Liver (tissue), 9 donors: ENCODE results near the gene RAD51B. TPM values are rescaled to one million over a fixed set of nuclear protein-coding genes. Genes with fewer than 3 reads are reported as not detected.
"Not testable (repeated sequence)": the region's sequence is repeated elsewhere in the genome, so short reads cannot be mapped to it uniquely, and the experiment has no call there.

ENCODE experiments used
- DNase-seq: peaks from one replicate; pipeline ENCODE4 v3.0.0-alpha.2; 2017; ENCODE audit warnings: low spot score
- H3K27ac ChIP-seq, 2 donors: one replicate each; pipeline ENCODE4 v1.7.0; 2013; ENCODE audit warnings: inconsistent platforms in 2 of 2, low read length in 2 of 2, control low read depth in 1 of 2, low read depth in 1 of 2, mild to moderate bottlenecking in 1 of 2
- H3K27me3 ChIP-seq, 4 donors: one replicate each; pipeline versions ENCODE4 v1.6.1 to v1.7.0; 2013; ENCODE audit warnings: low read length in 3 of 4, inconsistent platforms in 1 of 4, mild to moderate bottlenecking in 1 of 4, moderate library complexity in 1 of 4; ENCODE audit not compliant: control insufficient read depth in 4 of 4, insufficient read depth in 4 of 4
- H3K36me3 ChIP-seq, 4 donors: one replicate each; pipeline versions ENCODE4 v1.6.1 to v1.7.0; 2013; ENCODE audit warnings: low read length in 3 of 4, mild to moderate bottlenecking in 3 of 4, low read depth in 1 of 4, moderate library complexity in 1 of 4; ENCODE audit not compliant: control insufficient read depth in 4 of 4, insufficient read depth in 3 of 4
- H3K4me1 ChIP-seq, 4 donors: one replicate each; pipeline versions ENCODE4 v1.6.1 to v1.7.0; 2013; ENCODE audit warnings: low read length in 3 of 4, mild to moderate bottlenecking in 3 of 4, moderate library complexity in 1 of 4; ENCODE audit not compliant: control insufficient read depth in 4 of 4, insufficient read depth in 4 of 4
- H3K4me3 ChIP-seq, 3 donors: one replicate each; pipeline versions ENCODE4 v1.6.1 to v1.7.0; 2013; ENCODE audit warnings: low read length in 3 of 3, control low read depth in 1 of 3, low read depth in 1 of 3, mild to moderate bottlenecking in 1 of 3
- H3K9ac ChIP-seq, 2 donors: one replicate each; pipeline ENCODE4 v1.7.0; 2013; ENCODE audit warnings: low read length in 2 of 2, mild to moderate bottlenecking in 2 of 2, moderate library complexity in 2 of 2, control low read depth in 1 of 2, low read depth in 1 of 2
- H3K9me3 ChIP-seq, 4 donors: one replicate each; pipeline versions ENCODE4 v1.6.1 to v1.7.0; 2013; ENCODE audit warnings: low read length in 3 of 4; ENCODE audit not compliant: control insufficient read depth in 4 of 4
- ATF3 ChIP-seq: IDR thresholded peaks from 2 replicates; pipeline ENCODE4 v1.6.1; 2016; ENCODE audit warnings: antibody characterized with exemption
- CTCF ChIP-seq: fragments of 150-350 bp; IDR thresholded peaks from 2 replicates; pipeline ENCODE4 v1.5.1; 2017; ENCODE audit warnings: improper control_type of control experiment, low read depth, low read length; ENCODE audit not compliant: missing input control
- EGR1 ChIP-seq, 2 donors: IDR thresholded peaks; 2 replicates each; pipeline ENCODE4 v1.6.1; 2016 to 2018; ENCODE audit warnings: antibody characterized with exemption in 2 of 2, low read depth in 2 of 2
- FOXA1 ChIP-seq: IDR thresholded peaks from 2 replicates; pipeline ENCODE4 v1.6.1; 2016; ENCODE audit warnings: antibody characterized with exemption
- FOXA2 ChIP-seq: IDR thresholded peaks from 2 replicates; pipeline ENCODE4 v1.6.1; 2016; ENCODE audit warnings: antibody characterized with exemption
- GABPA ChIP-seq, 2 donors: IDR thresholded peaks in 1 of 2; conservative IDR thresholded peaks in 1 of 2; 2 replicates each; pipeline ENCODE4 v1.6.1; 2016; ENCODE audit warnings: antibody characterized with exemption in 2 of 2, mild to moderate bottlenecking in 1 of 2, moderate library complexity in 1 of 2
- HNF4A ChIP-seq, 2 donors: conservative IDR thresholded peaks; 2 replicates each; pipeline ENCODE4 v1.6.1; 2016; ENCODE audit warnings: antibody characterized with exemption in 2 of 2, mild to moderate bottlenecking in 2 of 2
- HNF4G ChIP-seq: IDR thresholded peaks from 2 replicates; pipeline ENCODE4 v1.6.1; 2016; ENCODE audit warnings: antibody characterized with exemption
- JUND ChIP-seq, 2 donors: IDR thresholded peaks; 2 replicates each; pipeline ENCODE4 v1.6.1; 2016; ENCODE audit warnings: antibody characterized with exemption in 2 of 2
- MAX ChIP-seq: IDR thresholded peaks from 2 replicates; pipeline ENCODE4 v1.6.1; 2016; ENCODE audit warnings: antibody characterized with exemption
- NR2F2 ChIP-seq: IDR thresholded peaks from 2 replicates; pipeline ENCODE4 v1.6.1; 2016; ENCODE audit warnings: antibody characterized with exemption
- RAD21 ChIP-seq, 2 donors: IDR thresholded peaks; 2 replicates each; pipeline ENCODE4 v1.6.1; 2016; ENCODE audit warnings: antibody characterized with exemption in 2 of 2, mild to moderate bottlenecking in 2 of 2
- RXRA ChIP-seq, 2 donors: IDR thresholded peaks; 2 replicates each; pipeline ENCODE4 v1.6.1; 2017 to 2018; ENCODE audit warnings: antibody characterized with exemption in 2 of 2, mild to moderate bottlenecking in 1 of 2
- SP1 ChIP-seq: IDR thresholded peaks from 2 replicates; pipeline ENCODE4 v1.6.1; 2018; ENCODE audit warnings: antibody characterized with exemption, mild to moderate bottlenecking
- TAF1 ChIP-seq: conservative IDR thresholded peaks from 2 replicates; pipeline ENCODE4 v1.6.1; 2016; ENCODE audit warnings: antibody characterized with exemption, mild to moderate bottlenecking
- YY1 ChIP-seq: IDR thresholded peaks from 2 replicates; pipeline ENCODE4 v1.6.1; 2016; ENCODE audit warnings: antibody characterized with exemption, mild to moderate bottlenecking
- ZBTB33 ChIP-seq: IDR thresholded peaks from 2 replicates; pipeline ENCODE4 v1.6.1; 2016; ENCODE audit warnings: antibody characterized with exemption
- WGBS: extraction: QIAGEN DNeasy Blood & Tissue Kit; methylation state at CpG from one replicate; pipeline ENCODE4 v1.1.7; 2013; 5-methylcytosine and 5-hydroxymethylcytosine counted together
- polyA plus RNA-seq, 2 donors: library from polyadenylated mRNA; stranded (reverse) in 1 of 2; unstranded in 1 of 2; fragments of 200-250 nt in 1 of 2; fragments of >200 nt in 1 of 2; fragmentation: Nextera tagmentation in 1 of 2; extraction: Ambion mirVana in 1 of 2; gene quantifications; one replicate each; pipeline versions ENCODE4 v1.2.1 to v1.2.3, GENCODE V29; 2013 to 2015
- total RNA-seq, 2 donors: library from RNA; depleted of rRNA; stranded (reverse); fragments of >200 nt; gene quantifications; one replicate each; pipeline ENCODE4 v1.2.3, GENCODE V29; 2014
- TF ChIP-seq, protein P1 (sequence below): IDR thresholded peaks from 2 replicates; pipeline ENCODE4 v1.6.1; 2016; ENCODE audit warnings: antibody characterized with exemption, mild to moderate bottlenecking
- donor health status: healthy.
- donor health status: healthy.
- donor health status: healthy.
- donor health status: healthy.
- donor health status: healthy.

The RAD51B gene
- total and polyA plus RNA-seq, 4 donors: 0.81 to 12.9 (median 2.4) TPM

GRCh38 chr14:68031011-68031410 lies 211.4 kb downstream of the RAD51B start:
- DNase-seq, H3K27ac ChIP-seq, H3K27me3 ChIP-seq, H3K36me3 ChIP-seq, H3K9me3 ChIP-seq, H3K4me3 ChIP-seq, H3K9ac ChIP-seq, H3K4me1 ChIP-seq: not testable (repeated sequence)
- 96% methylated on average over 1 of the region's 1 CpG for WGBS

DNA sequence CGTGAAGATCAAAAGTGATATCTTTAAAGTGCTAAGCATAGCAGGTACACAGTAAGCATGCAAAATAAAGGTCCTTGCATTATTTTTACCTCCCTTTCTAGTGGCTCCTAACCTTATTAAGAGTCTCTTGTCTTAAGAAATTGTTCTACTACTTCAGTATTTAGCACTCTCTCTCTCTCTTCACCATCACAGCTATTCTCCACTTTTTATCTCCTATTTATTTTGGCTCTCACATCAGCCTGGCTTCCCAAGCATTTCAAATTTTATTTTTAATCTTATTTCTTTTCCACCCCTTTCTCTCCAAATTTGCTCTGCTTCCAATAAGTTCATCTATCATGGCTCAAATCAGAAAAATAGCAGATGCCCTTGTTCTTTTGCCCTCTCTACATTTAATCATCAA lies 212.6 kb downstream of the RAD51B start:
- Histone ChIP-seq H3K4me3 (no peak overlapping the region), H3K27me3 (no peaks in the 10 kb centered on the region), H3K36me3 (no peaks in the 10 kb centered on the region), H3K4me1 (no peaks in the 10 kb centered on the region), H3K9me3 (peaks cover 0 to 2% (median 1%) of the 10 kb centered on the region in 4 donors), H3K9ac (no peak overlapping the region), H3K27ac (no peak overlapping the region)
- no peak for DNase-seq
- TF ChIP-seq TAF1 (no peak), HNF4A (conservative IDR thresholded peaks at IDR 0.05) (no peak), FOXA2 (no peak), RXRA (IDR thresholded peaks at IDR 0.05) (no peak), RAD21 (IDR thresholded peaks at IDR 0.05) (no peak), ZBTB33 (no peak), MAX (no peak), YY1 (no peak), HNF4G (no peak), EGR1 (IDR thresholded peaks at IDR 0.05; ENCODE audit: low read depth in 2 of 2) (no peak), SP1 (no peak), GABPA (IDR thresholded peaks at IDR 0.05 in 1 of 2, conservative IDR thresholded peaks at IDR 0.05 in 1 of 2) (no peak), CTCF (no peak), NR2F2 (no peak), ATF3 (no peak), FOXA1 (no peak), JUND (IDR thresholded peaks at IDR 0.05) (no peak)
- TF ChIP-seq, protein P1, sequence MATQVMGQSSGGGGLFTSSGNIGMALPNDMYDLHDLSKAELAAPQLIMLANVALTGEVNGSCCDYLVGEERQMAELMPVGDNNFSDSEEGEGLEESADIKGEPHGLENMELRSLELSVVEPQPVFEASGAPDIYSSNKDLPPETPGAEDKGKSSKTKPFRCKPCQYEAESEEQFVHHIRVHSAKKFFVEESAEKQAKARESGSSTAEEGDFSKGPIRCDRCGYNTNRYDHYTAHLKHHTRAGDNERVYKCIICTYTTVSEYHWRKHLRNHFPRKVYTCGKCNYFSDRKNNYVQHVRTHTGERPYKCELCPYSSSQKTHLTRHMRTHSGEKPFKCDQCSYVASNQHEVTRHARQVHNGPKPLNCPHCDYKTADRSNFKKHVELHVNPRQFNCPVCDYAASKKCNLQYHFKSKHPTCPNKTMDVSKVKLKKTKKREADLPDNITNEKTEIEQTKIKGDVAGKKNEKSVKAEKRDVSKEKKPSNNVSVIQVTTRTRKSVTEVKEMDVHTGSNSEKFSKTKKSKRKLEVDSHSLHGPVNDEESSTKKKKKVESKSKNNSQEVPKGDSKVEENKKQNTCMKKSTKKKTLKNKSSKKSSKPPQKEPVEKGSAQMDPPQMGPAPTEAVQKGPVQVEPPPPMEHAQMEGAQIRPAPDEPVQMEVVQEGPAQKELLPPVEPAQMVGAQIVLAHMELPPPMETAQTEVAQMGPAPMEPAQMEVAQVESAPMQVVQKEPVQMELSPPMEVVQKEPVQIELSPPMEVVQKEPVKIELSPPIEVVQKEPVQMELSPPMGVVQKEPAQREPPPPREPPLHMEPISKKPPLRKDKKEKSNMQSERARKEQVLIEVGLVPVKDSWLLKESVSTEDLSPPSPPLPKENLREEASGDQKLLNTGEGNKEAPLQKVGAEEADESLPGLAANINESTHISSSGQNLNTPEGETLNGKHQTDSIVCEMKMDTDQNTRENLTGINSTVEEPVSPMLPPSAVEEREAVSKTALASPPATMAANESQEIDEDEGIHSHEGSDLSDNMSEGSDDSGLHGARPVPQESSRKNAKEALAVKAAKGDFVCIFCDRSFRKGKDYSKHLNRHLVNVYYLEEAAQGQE: no peak
- 93% methylated on average over 1 of the region's 1 CpG for WGBS
